HepG2 (cell line): ENCODE data around the gene HDLBP. TPM values are rescaled to one million over a fixed set of nuclear protein-coding genes. Genes with fewer than 3 reads are reported as not detected.

Experiments
- BHLHE40 ChIP-seq: IDR thresholded peaks from 2 replicates; pipeline ENCODE4 v1.6.1; 2011; ENCODE audit warnings: low read length, improper control_type of control experiment
- BORCS8-MEF2B ChIP-seq: sonication (generic); formaldehyde crosslinking; IDR thresholded peaks from 2 replicates; pipeline ENCODE4 v1.8.0; 2022; ENCODE audit warnings: mild to moderate bottlenecking, missing genetic modification reagents
- CBX5 ChIP-seq: sonication (generic); formaldehyde crosslinking; IDR thresholded peaks from 2 replicates; pipeline ENCODE4 v1.4.0; 2020; ENCODE audit warnings: missing genetic modification reagents, borderline replicate concordance
- CCDC6 ChIP-seq: sonication (generic); formaldehyde crosslinking; IDR thresholded peaks from 2 replicates; pipeline ENCODE4 v1.8.1; 2022; ENCODE audit warnings: mild to moderate bottlenecking, missing genetic modification reagents, moderate library complexity
- IKZF4 ChIP-seq: sonication (generic); formaldehyde crosslinking; IDR thresholded peaks from 2 replicates; pipeline ENCODE4 v1.5.1; 2020; ENCODE audit warnings: borderline replicate concordance, mild to moderate bottlenecking, low read depth, missing genetic modification reagents; ENCODE audit errors: not compliant biosample characterization
- KDM6A ChIP-seq: IDR thresholded peaks from 2 replicates; pipeline ENCODE4 v1.6.1; 2016; ENCODE audit warnings: low read depth
- KMT2B ChIP-seq: IDR thresholded peaks from 2 replicates; pipeline ENCODE4 v1.6.1; 2016; ENCODE audit warnings: missing genetic modification reagents, missing compliant biosample characterization
- NFKB2 ChIP-seq: sonication (generic); formaldehyde crosslinking; IDR thresholded peaks from 2 replicates; pipeline ENCODE4 v1.4.0; 2020; ENCODE audit warnings: missing genetic modification reagents, borderline replicate concordance
- RBFOX2 ChIP-seq: fragments of 200-400 bp; formaldehyde crosslinking; IDR thresholded peaks from 2 replicates; pipeline ENCODE4 v1.6.1; 2017; ENCODE audit warnings: low read depth, mild to moderate bottlenecking, low read length
- RCOR2 ChIP-seq: IDR thresholded peaks from 2 replicates; pipeline ENCODE4 v1.6.1; 2016; ENCODE audit warnings: missing biosample characterization, missing genetic modification reagents
- RELA ChIP-seq: sonication (generic); formaldehyde crosslinking; IDR thresholded peaks from 2 replicates; pipeline ENCODE4 v1.4.0; 2020; ENCODE audit warnings: missing genetic modification reagents
- RFX5 ChIP-seq: IDR thresholded peaks from 2 replicates; pipeline ENCODE4 v1.6.1; 2011; ENCODE audit warnings: low read depth, low read length, improper control_type of control experiment
- TEAD3 ChIP-seq: optimal IDR thresholded peaks from 2 replicates; pipeline ENCODE3; 2016; ENCODE audit warnings: borderline replicate concordance
- ZBTB42 ChIP-seq: sonication (generic); formaldehyde crosslinking; IDR thresholded peaks from 2 replicates; pipeline ENCODE4 v1.5.0; 2020; ENCODE audit warnings: mild to moderate bottlenecking, missing genetic modification reagents
- ZNF232 ChIP-seq: sonication (generic); formaldehyde crosslinking; IDR thresholded peaks from 2 replicates; pipeline ENCODE4 v1.4.0; 2020; ENCODE audit warnings: missing genetic modification reagents, borderline replicate concordance
- ZNF451 ChIP-seq: sonication (generic); formaldehyde crosslinking; IDR thresholded peaks from 2 replicates; pipeline ENCODE4 v1.5.0; 2020; ENCODE audit warnings: mild to moderate bottlenecking, missing genetic modification reagents
- polyA plus RNA-seq, 8 experiments: library from polyadenylated mRNA; depleted of rRNA in 3 of 8; stranded (reverse) in 7 of 8; unstranded in 1 of 8; fragments of >200 nt; fragmentation: Illumina TruSeq in 4 of 8; extraction: Trizol in 4 of 8; gene quantifications; 2 replicates each; pipeline versions ENCODE4 v1.2.1 to v1.2.3, GENCODE V29; 2011 to 2016; ENCODE audit warnings: low read depth in 4 of 8, missing spikeins in 1 of 8, mixed read lengths in 1 of 8; ENCODE audit not compliant: insufficient read depth in 1 of 8
- total RNA-seq, 5 experiments: library from RNA; depleted of rRNA; stranded (reverse); fragments of >200 nt; fragmentation: Illumina TruSeq; extraction: Trizol; gene quantifications; 2 replicates each; pipeline ENCODE4 v1.2.3, GENCODE V29; 2016; ENCODE audit warnings: low read depth in 1 of 5
- TF ChIP-seq, protein P1 (sequence below): sonication (generic); formaldehyde crosslinking; IDR thresholded peaks from 2 replicates; pipeline ENCODE4 v1.4.0; 2020; ENCODE audit warnings: missing genetic modification reagents, borderline replicate concordance
- TF ChIP-seq, protein P2 (sequence below): sonication (generic); formaldehyde crosslinking; IDR thresholded peaks from 2 replicates; pipeline ENCODE4 v1.9.0; 2021; ENCODE audit warnings: mild to moderate bottlenecking, missing genetic modification reagents
- TF ChIP-seq, protein P3 (sequence below): sonication (generic); formaldehyde crosslinking; IDR thresholded peaks from 2 replicates; pipeline ENCODE4 v1.4.0; 2020; ENCODE audit warnings: missing genetic modification reagents, mild to moderate bottlenecking, borderline replicate concordance

Gene HDLBP
- total and polyA plus RNA-seq, 2 of the 13 experiments (the other 11 are each of a cell fraction or from before 2014, with no cell fraction given) = 464 to 707 TPM

DNA sequence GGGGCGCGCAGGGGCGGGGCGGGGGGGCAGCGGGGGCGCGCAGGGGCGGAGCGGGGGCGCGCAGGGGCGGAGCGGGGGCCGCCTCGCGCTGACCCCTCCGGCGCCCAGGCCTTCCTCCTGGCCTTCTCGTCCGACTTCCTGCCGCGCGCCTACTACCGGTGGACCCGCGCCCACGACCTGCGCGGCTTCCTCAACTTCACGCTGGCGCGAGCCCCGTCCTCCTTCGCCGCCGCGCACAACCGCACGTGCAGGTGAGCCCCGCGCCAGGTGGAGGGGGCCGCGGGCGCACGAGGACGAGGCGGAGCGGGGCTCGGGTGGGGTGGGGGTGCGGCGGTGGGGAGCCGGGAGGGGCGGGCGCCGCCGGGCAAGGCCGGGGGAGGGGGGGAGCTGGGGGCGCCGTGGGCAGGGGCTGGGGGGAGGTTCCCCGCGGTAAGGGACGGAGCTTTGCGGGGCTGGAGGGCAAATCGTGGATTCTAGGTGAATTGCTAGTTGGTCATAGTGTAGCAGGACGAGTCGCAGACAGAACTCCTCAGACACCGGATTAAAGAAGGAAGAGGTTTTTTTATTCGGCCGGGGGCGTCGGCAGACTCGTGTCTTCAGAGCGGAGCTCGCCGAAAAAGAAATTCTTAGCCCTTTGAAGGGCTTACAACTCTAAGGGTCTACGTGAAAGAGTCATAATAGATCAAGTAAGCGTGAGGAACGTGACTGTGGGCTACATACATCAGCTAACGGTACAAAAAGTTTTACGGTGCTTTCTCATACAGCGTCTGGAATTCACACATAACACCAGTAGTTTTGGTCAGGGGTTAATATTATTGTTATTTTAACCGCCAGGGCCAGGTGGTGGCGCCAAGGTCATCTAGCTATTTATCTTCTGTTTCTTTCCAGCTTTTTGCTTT lies 97.1 kb downstream of the HDLBP start (continued):
- TF ChIP-seq, protein P1, sequence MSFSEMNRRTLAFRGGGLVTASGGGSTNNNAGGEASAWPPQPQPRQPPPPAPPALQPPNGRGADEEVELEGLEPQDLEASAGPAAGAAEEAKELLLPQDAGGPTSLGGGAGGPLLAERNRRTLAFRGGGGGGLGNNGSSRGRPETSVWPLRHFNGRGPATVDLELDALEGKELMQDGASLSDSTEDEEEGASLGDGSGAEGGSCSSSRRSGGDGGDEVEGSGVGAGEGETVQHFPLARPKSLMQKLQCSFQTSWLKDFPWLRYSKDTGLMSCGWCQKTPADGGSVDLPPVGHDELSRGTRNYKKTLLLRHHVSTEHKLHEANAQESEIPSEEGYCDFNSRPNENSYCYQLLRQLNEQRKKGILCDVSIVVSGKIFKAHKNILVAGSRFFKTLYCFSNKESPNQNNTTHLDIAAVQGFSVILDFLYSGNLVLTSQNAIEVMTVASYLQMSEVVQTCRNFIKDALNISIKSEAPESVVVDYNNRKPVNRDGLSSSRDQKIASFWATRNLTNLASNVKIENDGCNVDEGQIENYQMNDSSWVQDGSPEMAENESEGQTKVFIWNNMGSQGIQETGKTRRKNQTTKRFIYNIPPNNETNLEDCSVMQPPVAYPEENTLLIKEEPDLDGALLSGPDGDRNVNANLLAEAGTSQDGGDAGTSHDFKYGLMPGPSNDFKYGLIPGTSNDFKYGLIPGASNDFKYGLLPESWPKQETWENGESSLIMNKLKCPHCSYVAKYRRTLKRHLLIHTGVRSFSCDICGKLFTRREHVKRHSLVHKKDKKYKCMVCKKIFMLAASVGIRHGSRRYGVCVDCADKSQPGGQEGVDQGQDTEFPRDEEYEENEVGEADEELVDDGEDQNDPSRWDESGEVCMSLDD (CRISPR knock-in tag) = no peak; the same call in none of the 2 replicates
- TF ChIP-seq IKZF4 (CRISPR knock-in tag) (peak; percentile 73), BHLHE40 (peak; percentile 84), RFX5 (no peak), BORCS8-MEF2B (CRISPR knock-in tag) (peak; percentile 89), CBX5 (peak; percentile 71; the same call in 1 of the 2 replicates), RELA (CRISPR knock-in tag) (no peak), ZBTB42 (0 out of 2 replicates have a peak, but pooled peaks have one; percentile 18), RBFOX2 (peak; percentile 49; the same call in 1 of the 2 replicates), ZNF451 (0 out of 2 replicates have a peak, but pooled peaks have one; percentile 45), KDM6A (CRISPR knock-in tag) (no peak), RCOR2 (CRISPR knock-in tag) (no peak), ZNF232 (CRISPR knock-in tag) (peak; percentile 58; the same call in 1 of the 2 replicates), NFKB2 (peak; percentile 68), TEAD3 (peak; percentile 26), KMT2B (CRISPR knock-in tag) (0 out of 2 replicates have a peak, but pooled peaks have one; percentile 22), CCDC6 (CRISPR knock-in tag) (no peak)
- TF ChIP-seq, protein P2, sequence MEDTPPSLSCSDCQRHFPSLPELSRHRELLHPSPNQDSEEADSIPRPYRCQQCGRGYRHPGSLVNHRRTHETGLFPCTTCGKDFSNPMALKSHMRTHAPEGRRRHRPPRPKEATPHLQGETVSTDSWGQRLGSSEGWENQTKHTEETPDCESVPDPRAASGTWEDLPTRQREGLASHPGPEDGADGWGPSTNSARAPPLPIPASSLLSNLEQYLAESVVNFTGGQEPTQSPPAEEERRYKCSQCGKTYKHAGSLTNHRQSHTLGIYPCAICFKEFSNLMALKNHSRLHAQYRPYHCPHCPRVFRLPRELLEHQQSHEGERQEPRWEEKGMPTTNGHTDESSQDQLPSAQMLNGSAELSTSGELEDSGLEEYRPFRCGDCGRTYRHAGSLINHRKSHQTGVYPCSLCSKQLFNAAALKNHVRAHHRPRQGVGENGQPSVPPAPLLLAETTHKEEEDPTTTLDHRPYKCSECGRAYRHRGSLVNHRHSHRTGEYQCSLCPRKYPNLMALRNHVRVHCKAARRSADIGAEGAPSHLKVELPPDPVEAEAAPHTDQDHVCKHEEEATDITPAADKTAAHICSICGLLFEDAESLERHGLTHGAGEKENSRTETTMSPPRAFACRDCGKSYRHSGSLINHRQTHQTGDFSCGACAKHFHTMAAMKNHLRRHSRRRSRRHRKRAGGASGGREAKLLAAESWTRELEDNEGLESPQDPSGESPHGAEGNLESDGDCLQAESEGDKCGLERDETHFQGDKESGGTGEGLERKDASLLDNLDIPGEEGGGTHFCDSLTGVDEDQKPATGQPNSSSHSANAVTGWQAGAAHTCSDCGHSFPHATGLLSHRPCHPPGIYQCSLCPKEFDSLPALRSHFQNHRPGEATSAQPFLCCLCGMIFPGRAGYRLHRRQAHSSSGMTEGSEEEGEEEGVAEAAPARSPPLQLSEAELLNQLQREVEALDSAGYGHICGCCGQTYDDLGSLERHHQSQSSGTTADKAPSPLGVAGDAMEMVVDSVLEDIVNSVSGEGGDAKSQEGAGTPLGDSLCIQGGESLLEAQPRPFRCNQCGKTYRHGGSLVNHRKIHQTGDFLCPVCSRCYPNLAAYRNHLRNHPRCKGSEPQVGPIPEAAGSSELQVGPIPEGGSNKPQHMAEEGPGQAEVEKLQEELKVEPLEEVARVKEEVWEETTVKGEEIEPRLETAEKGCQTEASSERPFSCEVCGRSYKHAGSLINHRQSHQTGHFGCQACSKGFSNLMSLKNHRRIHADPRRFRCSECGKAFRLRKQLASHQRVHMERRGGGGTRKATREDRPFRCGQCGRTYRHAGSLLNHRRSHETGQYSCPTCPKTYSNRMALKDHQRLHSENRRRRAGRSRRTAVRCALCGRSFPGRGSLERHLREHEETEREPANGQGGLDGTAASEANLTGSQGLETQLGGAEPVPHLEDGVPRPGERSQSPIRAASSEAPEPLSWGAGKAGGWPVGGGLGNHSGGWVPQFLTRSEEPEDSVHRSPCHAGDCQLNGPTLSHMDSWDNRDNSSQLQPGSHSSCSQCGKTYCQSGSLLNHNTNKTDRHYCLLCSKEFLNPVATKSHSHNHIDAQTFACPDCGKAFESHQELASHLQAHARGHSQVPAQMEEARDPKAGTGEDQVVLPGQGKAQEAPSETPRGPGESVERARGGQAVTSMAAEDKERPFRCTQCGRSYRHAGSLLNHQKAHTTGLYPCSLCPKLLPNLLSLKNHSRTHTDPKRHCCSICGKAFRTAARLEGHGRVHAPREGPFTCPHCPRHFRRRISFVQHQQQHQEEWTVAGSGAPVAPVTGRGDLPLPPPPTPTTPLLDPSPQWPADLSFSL (CRISPR knock-in tag) = no peak
- TF ChIP-seq, protein P3, sequence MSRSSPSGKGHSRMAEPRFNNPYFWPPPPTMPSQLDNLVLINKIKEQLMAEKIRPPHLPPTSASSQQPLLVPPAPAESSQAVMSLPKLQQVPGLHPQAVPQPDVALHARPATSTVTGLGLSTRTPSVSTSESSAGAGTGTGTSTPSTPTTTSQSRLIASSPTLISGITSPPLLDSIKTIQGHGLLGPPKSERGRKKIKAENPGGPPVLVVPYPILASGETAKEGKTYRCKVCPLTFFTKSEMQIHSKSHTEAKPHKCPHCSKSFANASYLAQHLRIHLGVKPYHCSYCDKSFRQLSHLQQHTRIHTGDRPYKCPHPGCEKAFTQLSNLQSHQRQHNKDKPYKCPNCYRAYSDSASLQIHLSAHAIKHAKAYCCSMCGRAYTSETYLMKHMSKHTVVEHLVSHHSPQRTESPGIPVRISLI (CRISPR knock-in tag) = no peak
